HG02885 (cell line): Measurements from ENCODE around the gene PZP.
A peak's percentile ranks its signal among the peaks of the same experiment; 100 is the strongest.
"Not testable (repeated sequence)": the region's sequence is repeated elsewhere in the genome, so short reads cannot be mapped to it uniquely, and the experiment has no call there.

Source experiments
- ATAC-seq: cut with Tn5 transposase; IDR thresholded peaks from one replicate; pipeline ENCODE4 v1.9.1; 2021; ENCODE audit warnings: mild to moderate bottlenecking; ENCODE audit not compliant: unreplicated experiment, poor library complexity

PZP gene

GRCh38 chr12:9208229-9208628 is at the start of gene PZP:
PZP (minus strand) TSS chr12:9208395; CDS start chr12:9208341, 54 bp downstream.
- no peak for ATAC-seq

GRCh38 chr12:9256758-9257405 is 48.7 kb upstream of the PZP start:
- ATAC-seq: no peak

- ATAC-seq: no peak
Observed at GRCh38 chr12:9256341-9256740, 48.1 kb upstream of the PZP start.

GRCh38 chr12:9255837-9256236 is 47.6 kb upstream of the PZP start:
- no peak for ATAC-seq

- no peak for ATAC-seq
Observed at GRCh38 chr12:9253464-9253863, 45.3 kb upstream of the PZP start.

GRCh38 chr12:9252791-9253190 is 44.6 kb upstream of the PZP start:
- not testable (repeated sequence) for ATAC-seq

- no peak for ATAC-seq
Observed at GRCh38 chr12:9252256-9252655, 44.1 kb upstream of the PZP start.

- ATAC-seq: no peak
Observed at GRCh38 chr12:9248435-9248834, 40.2 kb upstream of the PZP start.

- peak; percentile 70 for ATAC-seq
Observed at GRCh38 chr12:9244894-9245293, 36.7 kb upstream of the PZP start.

GRCh38 chr12:9243999-9244649 is 35.9 kb upstream of the PZP start:
- ATAC-seq: no peak

GRCh38 chr12:9241301-9241700 is 33.1 kb upstream of the PZP start:
- ATAC-seq: no peak

- ATAC-seq: no peak
Observed at GRCh38 chr12:9240776-9241175, 32.6 kb upstream of the PZP start.

GRCh38 chr12:9240004-9240635 is 31.9 kb upstream of the PZP start:
- ATAC-seq: not testable (repeated sequence)

- ATAC-seq: no peak
Observed at GRCh38 chr12:9237286-9237685, 29.1 kb upstream of the PZP start.

GRCh38 chr12:9235519-9235918 is 27.3 kb upstream of the PZP start:
- no peak for ATAC-seq

GRCh38 chr12:9227950-9228349 is 19.8 kb upstream of the PZP start:
- ATAC-seq: no peak

GRCh38 chr12:9223830-9224229 is 15.6 kb upstream of the PZP start:
- no peak for ATAC-seq

- no peak for ATAC-seq
Observed at GRCh38 chr12:9221483-9221882, 13.3 kb upstream of the PZP start.

GRCh38 chr12:9221011-9221410 is 12.8 kb upstream of the PZP start:
- ATAC-seq: not testable (repeated sequence)

- no peak for ATAC-seq
Observed at GRCh38 chr12:9214534-9214933, 6.3 kb upstream of the PZP start.

- no peak for ATAC-seq
Observed at GRCh38 chr12:9211687-9212086, 3.5 kb upstream of the PZP start.

- no peak for ATAC-seq
Observed at GRCh38 chr12:9204380-9204779, 3.8 kb downstream of the PZP start.
